ENCODE data around the gene DEF6.

The DEF6 gene

DNA sequence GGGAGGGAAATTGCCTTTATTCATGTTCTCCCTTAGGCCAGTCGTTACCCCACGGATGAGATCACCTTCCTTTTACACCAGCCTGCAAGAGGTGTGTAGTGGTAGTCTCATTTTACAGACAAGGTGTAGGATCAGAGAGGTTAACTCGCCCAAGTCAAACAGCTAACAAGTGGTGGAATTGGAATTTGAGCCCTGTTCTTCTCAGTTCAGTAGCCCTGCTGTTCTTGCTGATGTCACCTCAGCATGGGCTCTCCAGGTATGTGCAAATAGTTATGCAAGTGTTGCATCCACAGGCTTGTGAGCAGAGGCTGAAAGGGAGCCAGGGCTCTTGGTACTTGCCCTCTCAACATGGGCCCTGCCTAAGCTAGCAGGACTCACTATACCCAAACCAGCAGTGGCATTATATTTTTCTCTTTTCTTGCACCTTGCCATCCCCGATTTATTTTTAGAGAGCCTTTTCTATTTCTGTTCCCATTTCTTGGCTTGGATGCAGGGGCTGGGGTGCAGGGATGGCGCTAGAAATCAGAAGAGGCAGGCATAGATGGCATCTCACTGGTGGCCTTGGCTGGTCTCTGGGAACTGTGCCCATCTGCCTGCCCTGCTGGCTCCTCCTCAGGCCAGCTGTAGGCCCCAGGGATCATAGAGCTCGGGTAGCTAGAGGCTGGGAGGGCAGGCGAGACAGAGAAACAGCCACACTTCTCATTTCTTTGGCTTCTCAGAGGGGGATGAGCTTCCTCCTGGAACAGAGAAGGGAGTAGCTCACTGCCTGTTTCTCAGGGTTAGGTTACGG is 62.9 kb downstream of the DEF6 start:
- Mint-ChIP-seq H3K27ac (peak overlapping the region; percentile 99), H3K4me1 (peaks cover 79% of the 10 kb centered on the region), H3K27me3 (ENCODE audit: low read depth, poor library complexity) (peaks cover 2% of the 10 kb centered on the region), H3K9me3 (no peaks in the 10 kb centered on the region), H3K4me3 (peak overlapping the region; percentile 8), H3K36me3 (ENCODE audit: low read depth) (peaks cover 15% of the 10 kb centered on the region)
- DNase-seq, result no peak
- TF ChIP-seq, protein P1, sequence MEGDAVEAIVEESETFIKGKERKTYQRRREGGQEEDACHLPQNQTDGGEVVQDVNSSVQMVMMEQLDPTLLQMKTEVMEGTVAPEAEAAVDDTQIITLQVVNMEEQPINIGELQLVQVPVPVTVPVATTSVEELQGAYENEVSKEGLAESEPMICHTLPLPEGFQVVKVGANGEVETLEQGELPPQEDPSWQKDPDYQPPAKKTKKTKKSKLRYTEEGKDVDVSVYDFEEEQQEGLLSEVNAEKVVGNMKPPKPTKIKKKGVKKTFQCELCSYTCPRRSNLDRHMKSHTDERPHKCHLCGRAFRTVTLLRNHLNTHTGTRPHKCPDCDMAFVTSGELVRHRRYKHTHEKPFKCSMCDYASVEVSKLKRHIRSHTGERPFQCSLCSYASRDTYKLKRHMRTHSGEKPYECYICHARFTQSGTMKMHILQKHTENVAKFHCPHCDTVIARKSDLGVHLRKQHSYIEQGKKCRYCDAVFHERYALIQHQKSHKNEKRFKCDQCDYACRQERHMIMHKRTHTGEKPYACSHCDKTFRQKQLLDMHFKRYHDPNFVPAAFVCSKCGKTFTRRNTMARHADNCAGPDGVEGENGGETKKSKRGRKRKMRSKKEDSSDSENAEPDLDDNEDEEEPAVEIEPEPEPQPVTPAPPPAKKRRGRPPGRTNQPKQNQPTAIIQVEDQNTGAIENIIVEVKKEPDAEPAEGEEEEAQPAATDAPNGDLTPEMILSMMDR (IDR thresholded peaks at IDR 0.05), result no peak

DNA sequence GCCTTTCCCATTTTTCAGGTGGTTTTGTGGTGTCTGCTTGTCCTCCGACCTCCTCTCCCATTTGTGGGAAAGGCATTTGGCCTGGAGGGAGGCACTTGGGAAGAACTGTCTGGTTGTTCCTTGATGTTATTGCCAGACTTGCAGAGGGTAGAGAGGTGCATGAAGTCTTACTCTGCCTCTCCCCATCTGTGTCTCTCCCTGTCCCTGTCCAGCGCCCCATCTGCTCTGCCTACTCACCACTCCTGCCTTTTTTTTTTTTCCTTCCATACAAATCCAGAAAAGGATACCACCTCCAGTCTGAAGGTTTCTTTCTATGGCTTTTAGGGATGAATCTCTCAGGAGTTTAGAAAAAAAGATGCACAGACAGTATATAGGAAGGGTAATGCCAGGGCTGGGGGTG is 64.6 kb downstream of the DEF6 start:
- TF ChIP-seq, protein P1 (IDR thresholded peaks at IDR 0.05), result no peak
- H3K4me3 Mint-ChIP-seq, result peak overlapping the region; percentile 2
- H3K27me3 Mint-ChIP-seq (ENCODE audit: low read depth, poor library complexity), result peaks cover 5% of the 10 kb centered on the region
- peaks cover 81% of the 10 kb centered on the region for H3K4me1 Mint-ChIP-seq
- peak overlapping the region; percentile 99 for H3K27ac Mint-ChIP-seq
- no peaks in the 10 kb centered on the region for H3K9me3 Mint-ChIP-seq
- DNase-seq, result no peak
- peaks cover 15% of the 10 kb centered on the region for H3K36me3 Mint-ChIP-seq (ENCODE audit: low read depth)

DNA sequence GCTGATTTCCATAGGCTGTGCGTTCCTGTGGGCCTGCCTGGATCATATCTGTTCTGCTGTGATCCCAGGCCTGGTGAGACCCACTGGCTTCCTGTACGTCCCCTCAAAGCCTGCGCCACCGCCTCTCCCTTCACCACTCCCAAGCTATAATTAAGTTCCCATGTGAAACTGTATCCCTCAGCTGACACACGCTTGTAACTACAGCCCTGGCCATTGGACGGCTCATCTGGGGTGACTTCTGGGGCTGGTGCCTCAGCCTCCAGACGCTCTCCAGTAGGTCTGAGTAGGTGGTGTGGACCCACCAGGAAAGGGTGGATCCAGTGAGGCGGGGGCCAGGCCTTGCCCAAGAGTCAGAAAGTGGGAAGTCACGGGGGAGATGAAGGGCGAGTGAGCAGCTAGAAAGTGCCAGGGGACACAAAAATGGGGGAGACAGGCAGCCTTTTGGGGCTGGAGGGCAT is 65.7 kb downstream of the DEF6 start:
- Mint-ChIP-seq H3K27ac (peak overlapping the region; percentile 99), H3K4me3 (peak overlapping the region; percentile 76), H3K4me1 (peaks cover 77% of the 10 kb centered on the region), H3K9me3 (no peaks in the 10 kb centered on the region), H3K27me3 (ENCODE audit: low read depth, poor library complexity) (peaks cover 6% of the 10 kb centered on the region), H3K36me3 (ENCODE audit: low read depth) (peaks cover 15% of the 10 kb centered on the region)
- TF ChIP-seq, protein P1 (IDR thresholded peaks at IDR 0.05), result no peak
- peak; percentile 57 for DNase-seq

DNA sequence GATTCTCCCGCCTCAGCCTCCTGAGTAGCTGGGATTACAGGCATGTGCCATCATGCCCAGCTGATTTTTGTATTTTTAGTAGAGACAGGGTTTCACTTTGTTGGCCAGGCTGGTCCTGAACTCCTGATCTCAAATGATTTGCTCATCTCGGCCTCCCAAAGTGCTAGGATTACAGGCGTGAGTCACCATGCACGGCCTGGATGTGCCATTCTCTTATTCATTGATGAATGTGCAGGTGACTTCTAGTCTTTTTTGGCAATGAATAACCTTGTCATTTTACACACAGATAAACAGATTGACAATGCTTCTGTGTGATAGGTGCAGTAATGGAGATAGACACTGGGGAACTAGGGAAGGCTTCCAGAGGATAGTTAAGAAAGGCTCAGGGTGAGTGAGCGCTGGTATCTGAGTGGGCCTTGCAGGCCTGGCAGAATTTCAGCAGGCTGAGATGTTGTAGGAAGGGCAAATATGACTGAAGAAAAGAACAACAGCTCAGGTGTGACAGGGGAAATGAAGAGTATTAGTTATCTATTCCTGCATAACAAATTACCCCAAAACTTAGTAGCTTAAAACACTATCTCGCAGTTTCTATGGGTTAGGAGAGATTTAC is 68.1 kb downstream of the DEF6 start:
- Mint-ChIP-seq H3K27ac (peak overlapping the region; percentile 4), H3K27me3 (ENCODE audit: low read depth, poor library complexity) (peaks cover 6% of the 10 kb centered on the region), H3K4me3 (no peak overlapping the region), H3K36me3 (ENCODE audit: low read depth) (peaks cover 15% of the 10 kb centered on the region), H3K9me3 (no peaks in the 10 kb centered on the region), H3K4me1 (peaks cover 77% of the 10 kb centered on the region)
- TF ChIP-seq, protein P1 (IDR thresholded peaks at IDR 0.05), result no peak
- DNase-seq, result no peak

DNA sequence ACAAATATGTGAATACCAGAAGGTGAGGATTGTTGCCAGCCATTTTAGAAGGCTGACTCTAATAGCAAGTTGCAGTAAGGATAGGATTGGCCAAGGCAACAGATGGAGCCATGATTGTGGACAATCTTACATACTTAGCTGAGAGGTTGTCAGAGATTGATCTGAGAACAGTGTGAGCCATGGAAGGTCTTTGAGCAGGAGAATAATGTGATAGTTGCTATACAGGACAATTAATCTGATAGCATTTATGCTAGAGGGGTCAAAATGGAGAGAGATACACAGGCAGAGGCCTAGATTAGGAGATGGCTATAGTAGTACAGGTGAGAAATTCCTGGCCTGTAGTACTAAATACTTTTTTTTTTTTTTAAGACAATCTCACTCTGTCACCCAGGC is 68.6 kb downstream of the DEF6 start:
- peaks cover 6% of the 10 kb centered on the region for H3K27me3 Mint-ChIP-seq (ENCODE audit: low read depth, poor library complexity)
- H3K4me1 Mint-ChIP-seq, result peaks cover 77% of the 10 kb centered on the region
- H3K36me3 Mint-ChIP-seq (ENCODE audit: low read depth), result peaks cover 15% of the 10 kb centered on the region
- H3K4me3 Mint-ChIP-seq, result no peak overlapping the region
- TF ChIP-seq, protein P1 (IDR thresholded peaks at IDR 0.05), result no peak
- H3K27ac Mint-ChIP-seq, result no peak overlapping the region
- no peaks in the 10 kb centered on the region for H3K9me3 Mint-ChIP-seq
- no peak for DNase-seq
